HG03575 (cell line): ENCODE results near the gene RECK.
"Not testable (repeated sequence)": the region's sequence is repeated elsewhere in the genome, so short reads cannot be mapped to it uniquely, and the experiment has no call there.

ENCODE experiments used
- ATAC-seq: cut with Tn5 transposase; IDR thresholded peaks from one replicate; pipeline ENCODE4 v1.9.1; 2021; ENCODE audit not compliant: unreplicated experiment, insufficient number of reproducible peaks, low FRiP score; ENCODE audit errors: extremely low read depth

Gene RECK, protein sequence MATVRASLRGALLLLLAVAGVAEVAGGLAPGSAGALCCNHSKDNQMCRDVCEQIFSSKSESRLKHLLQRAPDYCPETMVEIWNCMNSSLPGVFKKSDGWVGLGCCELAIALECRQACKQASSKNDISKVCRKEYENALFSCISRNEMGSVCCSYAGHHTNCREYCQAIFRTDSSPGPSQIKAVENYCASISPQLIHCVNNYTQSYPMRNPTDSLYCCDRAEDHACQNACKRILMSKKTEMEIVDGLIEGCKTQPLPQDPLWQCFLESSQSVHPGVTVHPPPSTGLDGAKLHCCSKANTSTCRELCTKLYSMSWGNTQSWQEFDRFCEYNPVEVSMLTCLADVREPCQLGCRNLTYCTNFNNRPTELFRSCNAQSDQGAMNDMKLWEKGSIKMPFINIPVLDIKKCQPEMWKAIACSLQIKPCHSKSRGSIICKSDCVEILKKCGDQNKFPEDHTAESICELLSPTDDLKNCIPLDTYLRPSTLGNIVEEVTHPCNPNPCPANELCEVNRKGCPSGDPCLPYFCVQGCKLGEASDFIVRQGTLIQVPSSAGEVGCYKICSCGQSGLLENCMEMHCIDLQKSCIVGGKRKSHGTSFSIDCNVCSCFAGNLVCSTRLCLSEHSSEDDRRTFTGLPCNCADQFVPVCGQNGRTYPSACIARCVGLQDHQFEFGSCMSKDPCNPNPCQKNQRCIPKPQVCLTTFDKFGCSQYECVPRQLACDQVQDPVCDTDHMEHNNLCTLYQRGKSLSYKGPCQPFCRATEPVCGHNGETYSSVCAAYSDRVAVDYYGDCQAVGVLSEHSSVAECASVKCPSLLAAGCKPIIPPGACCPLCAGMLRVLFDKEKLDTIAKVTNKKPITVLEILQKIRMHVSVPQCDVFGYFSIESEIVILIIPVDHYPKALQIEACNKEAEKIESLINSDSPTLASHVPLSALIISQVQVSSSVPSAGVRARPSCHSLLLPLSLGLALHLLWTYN

DNA sequence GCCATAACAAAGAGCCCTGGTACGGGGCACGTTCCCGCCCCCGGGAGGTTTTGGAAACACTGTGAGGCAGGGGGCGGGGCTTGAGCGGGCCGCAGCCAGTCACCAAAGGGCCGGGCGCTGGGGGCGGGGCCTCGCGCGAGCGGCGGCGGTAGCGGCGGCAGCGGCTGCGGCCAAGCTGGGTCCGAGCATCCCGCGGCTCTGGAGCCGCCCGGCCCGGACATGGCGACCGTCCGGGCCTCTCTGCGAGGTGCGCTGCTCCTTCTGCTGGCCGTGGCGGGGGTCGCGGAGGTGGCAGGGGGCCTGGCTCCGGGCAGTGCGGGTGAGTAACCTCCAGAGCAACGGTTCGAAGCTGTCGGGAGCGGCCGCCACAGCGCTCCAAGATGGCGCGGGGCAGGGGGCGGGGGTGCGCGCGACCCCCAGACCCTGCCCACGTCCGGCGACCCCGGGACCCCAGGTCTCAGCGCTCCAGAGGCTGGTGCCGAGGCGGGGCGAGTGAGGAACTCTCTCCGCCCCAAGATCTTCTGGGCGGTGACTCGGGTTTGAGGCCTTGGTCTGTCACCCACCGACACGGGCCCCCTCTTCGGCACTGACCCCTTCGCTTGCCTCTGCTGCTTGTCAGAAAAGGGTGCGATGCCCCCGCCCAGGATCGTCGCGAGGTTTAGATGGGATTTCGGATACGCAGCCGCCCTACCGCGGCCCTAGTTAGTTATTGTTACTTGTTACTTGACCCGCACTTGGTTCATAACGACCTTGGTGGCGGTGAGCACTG is at the start of gene RECK:
TSS of gene RECK (plus strand) at position 134 of the 769 bp plus-strand sequence. CDS start at position 220, 86 bp downstream.
- no peak for ATAC-seq

DNA sequence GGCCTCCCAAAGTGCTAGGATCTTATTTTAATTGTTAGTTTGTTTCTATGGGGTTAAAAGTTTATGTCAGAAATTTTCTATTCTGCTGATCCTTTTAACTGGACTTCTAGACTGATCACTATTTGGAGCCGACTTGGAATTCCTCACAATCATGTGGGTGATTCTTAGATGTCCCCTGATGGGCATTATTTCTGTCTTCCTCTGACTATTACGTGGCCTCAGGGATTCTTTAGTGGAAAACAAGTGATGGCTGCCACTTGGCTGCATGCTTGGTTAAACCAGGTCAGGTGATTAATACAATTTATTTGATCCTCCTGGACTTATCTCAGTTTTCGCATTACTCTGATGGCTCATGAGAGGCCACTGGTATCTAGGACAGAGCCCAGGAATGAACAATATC is 46.6 kb upstream of the RECK start:
- ATAC-seq, result no peak

DNA sequence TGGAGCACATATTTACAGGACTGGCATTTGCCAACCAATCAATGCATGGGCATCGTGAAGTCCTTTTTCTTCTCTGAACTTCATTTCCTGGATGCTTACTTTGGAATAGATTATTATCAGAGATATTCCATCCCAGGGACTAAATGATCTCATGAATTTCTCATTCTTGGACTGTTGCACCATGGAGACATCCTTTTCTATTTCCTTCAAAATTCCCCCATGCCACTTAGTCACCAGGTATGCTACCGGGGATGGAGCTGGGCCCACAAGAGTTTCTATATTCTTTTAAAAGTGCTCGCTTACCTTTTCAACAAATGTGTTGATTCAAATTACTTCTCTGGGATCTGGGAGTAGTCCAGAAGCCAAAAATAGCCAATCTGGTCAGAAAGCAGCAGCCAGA is 43.6 kb upstream of the RECK start:
- ATAC-seq, result not testable (repeated sequence)

DNA sequence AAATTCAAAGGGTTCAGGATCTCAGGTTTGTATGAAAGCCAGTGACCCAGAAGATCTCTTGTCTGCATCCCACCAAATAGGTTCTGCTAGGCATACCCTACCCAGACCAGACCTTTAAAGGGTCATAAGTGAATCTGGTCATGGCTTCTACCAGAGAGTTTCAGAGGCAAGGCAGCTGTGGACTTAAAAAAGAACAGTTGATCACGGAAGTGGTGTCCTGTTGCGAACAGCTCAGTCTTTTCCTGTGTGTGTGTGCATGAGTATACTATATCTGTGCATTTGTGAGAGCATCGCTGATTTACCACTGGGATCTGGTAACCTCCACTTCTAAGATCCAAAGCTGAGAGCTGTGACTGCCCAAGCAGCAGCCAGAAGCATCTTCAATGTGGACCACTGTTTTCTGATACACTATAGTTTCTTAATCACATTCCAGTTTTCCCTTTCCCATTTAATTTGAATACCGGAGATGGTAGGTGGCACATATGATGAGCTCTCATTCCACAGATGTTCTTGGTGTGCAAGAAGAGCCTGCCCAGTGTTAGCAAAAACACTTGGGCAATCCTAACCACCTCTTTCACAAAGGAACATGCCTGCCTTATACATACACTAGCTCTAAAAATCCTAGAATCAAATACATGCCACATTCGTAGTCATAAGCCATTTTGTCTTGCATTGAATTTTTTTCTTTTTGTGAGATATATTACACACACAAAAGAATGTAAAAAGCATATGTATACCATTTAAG is 42.6 kb upstream of the RECK start:
- ATAC-seq, result no peak

DNA sequence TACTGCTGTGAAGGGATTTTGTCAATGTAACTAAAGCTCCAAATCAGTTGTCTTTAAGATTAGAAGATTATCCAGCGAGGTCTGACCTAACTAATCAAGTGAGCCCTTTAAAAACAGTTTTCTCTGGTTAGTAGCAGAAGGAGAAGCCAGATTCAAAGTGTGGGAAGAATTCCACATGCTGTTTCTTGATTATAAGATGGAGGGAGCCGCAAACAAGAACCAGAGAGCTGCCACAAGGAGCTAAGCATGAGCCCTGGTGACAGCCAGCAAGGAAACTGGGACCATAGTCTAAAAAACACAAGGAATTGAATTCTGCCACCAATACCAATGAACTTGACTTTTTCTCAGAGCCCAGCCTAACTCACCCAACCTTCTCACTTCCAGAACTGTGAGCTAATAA is 41.8 kb upstream of the RECK start:
- no peak for ATAC-seq

DNA sequence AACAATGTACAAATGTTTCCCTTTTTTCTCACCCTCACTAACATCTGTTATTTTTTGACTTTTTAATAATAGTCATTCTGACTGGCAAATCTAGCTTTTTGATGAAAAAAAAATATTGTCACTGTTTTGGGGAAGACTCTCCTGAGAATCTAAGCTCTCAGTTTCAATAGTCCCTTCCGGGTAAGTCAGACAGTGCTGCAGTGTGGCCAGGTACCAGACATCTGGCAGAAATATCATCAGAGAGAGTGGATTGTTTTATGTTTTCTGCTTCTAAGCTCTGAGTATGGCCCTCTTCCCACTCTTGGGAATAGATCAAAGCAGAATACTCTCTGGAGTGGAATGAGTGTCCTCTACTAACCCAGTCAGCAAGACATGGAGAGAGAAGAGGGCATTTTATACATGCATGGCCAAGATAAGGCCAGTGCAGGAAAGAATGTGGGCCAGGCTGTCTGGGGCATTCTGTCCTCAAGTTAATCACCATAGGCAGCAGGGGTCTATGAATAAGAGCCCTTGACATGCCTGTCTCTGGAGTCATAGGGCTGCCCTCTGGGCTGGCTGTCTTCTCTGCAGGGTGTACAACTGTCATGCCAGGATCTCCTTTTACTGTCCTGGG is 40.2 kb upstream of the RECK start:
- ATAC-seq, result no peak

DNA sequence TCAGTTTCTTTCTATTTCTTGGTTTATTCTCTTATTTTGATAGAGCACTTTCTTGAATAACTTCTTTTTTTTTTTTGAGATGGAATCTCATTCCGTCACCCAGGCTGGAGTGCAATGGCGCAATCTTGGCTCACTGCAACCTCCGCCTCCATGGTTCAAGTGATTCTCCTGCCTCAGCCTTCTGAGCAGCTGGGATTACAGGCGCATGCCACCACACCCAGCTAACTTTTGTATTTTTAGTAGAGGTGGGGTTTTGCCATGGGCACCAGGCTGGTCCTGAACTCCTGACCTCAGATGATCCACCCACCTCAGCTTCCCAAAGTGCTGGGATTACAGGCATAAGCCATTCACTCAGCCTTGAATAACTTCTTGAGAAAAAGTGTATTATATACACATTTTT is 39.7 kb upstream of the RECK start:
- not testable (repeated sequence) for ATAC-seq

DNA sequence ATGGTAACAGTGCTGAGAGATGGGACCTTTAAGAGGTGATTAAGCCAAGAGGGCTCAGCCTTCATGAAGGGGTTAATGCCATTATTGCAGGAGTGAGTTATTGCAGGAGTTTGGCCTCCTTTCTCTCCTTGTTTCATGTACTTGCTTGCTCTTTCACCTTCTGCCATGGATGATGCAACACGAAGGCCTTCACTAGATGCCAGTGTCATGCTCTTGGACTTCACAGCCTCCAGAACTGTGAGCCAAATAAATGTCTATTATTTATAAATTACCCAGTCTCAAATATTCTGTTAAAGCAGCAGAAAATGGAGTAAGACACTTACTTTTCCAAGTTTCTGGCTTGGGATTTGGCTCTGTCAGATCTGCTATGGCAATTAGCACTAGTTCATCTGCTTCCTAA is 38.4 kb upstream of the RECK start:
- ATAC-seq, result no peak

DNA sequence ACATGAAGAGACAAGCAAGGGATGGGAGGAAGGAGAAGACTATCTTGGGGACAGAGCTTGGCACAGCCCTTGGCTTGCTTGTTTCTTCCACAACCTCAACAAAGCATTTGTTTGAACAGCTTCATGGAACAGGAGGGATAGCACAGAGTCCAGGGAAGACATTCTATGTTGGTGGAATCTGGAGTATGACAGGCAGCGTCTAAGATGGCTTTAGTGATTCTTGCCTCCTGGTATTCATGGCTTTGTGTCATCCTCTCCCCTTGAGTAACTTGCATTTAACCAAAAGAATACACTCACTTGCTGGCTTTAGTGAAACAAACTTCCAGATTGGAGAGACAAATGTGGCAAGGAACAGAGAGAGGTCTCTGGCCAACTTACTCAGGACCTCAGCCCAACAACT is 30.8 kb upstream of the RECK start:
- no peak for ATAC-seq

DNA sequence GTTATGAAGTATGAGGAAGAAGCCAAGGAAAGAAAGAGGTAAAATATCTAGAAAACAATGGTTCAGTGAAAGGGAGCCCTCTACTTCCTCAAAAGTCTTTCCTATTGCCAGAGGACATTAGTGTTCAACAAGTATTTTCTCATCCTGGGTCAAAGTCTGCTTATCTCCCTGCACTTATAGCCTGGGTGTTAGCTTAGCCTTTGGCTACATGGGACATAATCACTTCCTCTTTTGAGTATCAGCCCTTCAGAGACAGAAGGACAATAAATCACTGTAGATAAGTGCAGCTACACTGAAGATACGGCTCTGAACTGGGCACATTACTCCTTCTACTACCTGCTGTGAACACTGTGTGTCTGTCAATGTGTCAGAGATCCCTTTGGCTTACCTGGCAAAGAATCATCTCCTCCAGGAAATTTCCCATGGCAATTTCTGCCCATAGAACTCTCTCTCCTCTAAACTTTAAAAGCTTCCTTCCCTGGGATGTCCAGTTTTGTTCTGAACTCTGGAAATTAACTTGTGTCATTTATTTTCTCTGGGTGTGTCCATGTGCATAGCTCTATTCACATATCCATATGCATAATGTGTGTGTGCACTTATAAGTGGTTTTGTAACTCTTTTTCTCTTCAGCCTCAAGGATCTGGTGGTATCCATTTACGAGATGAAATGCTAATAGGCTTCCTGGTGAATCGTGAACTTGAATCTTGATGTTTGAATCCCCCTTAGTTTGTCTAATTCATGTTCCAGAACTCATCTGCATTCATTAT is 30.0 kb upstream of the RECK start:
- no peak for ATAC-seq

DNA sequence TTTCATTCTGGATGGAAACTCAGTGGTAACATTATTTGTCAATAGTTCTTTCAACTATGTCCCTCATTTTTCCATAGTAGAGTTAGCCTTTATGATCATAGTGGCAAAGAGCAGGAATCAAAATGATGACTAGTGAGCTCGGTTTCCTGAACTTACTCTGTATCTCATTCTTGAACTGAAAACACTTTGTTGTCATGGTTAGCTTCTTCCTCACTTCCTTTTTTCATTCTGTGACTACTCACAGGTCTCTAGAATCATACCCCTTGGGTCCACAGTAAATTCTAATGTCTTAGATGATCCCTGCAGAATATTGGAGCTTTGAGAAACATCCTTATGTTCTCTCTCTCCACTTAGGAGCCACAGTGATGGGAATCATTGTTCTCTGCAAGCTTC is 29.4 kb upstream of the RECK start:
- no peak for ATAC-seq

DNA sequence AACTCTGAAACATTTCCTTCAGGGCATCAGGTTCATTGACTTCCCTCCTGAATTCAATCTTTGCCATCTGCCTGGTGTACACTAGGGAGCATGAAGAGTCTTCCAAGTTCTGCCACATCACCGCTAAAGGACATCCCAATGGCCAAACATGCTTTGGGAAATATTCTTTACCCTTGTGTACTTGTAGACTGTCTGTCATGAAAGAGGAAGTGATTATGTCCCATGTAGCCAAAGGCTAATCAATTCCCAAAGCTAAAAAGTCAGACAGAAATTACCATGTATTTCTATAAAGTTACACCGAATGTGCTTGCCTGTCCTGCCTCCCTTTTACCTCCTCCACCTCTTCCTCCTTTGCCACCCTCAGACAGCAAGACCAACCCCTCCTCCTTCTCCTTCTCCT is 28.9 kb upstream of the RECK start:
- no peak for ATAC-seq

DNA sequence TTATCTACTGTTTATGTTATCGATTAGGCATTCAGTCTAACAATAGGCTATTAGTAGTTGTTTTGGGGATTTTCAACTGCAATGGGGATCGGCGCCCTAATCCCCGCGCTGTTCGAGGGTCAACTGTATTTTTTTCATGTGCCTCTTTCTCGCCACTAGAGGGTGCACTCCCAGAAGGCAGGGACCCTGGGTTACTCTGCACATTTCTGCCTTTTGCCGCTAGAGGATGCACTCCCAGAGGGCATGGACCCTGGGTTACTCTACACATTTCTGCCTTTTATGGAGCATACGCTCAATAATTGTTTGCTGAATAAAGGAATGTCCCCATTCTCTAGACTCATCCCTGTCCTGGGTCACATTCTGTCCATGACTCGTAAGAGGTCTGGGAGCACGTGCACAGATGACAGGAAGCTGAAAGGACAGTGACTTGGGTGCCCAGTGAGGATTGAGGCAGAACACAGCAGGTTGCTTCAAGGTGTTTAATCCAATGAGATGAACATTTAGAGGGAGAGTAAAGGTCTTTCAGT is 27.9 kb upstream of the RECK start:
- ATAC-seq, result no peak

DNA sequence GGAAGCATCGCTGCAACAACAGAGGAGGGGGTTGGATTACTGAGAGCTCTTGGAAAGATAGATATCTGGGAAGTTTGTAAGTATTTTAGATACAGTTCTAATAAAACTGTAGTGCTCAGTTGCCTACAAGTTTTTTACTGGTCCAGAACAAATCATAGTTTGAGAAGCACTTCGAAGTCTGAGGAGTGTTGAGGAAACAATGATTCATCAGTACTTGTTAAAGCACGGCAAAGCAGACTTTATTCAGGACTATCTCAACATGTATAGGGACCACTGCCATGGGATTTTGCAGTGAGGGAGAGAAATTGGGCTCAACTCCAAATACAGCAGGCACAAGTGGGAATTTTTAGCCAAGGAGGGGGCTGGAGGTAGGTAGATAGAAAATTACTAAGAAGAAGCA is 25.3 kb upstream of the RECK start:
- no peak for ATAC-seq

DNA sequence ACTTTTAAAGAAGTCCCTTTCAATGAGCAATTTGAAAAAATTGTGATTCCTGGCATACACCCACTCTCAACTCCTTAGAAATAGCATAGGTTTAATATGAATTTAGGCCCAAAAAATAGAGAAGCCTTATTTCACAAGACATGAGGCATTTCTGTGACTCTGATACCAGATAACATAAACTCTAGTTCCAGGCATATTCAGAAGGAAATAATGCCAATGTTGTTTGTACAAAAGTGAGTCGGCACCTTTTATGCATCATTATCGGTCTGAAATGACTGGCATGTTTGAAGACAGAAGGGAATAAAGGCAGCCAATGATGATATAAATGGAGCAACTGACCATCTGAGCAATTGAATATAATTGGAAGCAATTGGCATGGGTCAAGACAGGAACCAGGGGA is 19.4 kb upstream of the RECK start:
- ATAC-seq, result no peak

DNA sequence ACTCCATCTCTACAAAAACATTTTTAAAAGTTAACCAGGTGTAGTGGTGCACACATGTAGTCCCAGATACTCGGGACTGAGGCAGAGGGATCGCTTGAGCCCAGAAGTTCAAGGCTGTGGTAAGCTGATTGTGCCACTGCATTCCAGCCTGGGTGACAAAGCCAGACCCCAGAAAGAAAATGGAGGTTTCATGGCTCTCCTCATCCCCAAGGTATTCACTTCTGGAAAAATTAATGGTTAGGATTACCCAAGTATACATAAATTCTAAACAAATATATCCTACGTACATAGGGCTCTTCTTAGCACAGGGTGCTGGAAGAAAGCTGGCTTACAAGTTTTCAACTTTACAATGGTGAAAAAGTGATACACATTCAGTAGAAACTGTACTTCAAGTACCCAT is 18.6 kb upstream of the RECK start:
- ATAC-seq, result no peak

DNA sequence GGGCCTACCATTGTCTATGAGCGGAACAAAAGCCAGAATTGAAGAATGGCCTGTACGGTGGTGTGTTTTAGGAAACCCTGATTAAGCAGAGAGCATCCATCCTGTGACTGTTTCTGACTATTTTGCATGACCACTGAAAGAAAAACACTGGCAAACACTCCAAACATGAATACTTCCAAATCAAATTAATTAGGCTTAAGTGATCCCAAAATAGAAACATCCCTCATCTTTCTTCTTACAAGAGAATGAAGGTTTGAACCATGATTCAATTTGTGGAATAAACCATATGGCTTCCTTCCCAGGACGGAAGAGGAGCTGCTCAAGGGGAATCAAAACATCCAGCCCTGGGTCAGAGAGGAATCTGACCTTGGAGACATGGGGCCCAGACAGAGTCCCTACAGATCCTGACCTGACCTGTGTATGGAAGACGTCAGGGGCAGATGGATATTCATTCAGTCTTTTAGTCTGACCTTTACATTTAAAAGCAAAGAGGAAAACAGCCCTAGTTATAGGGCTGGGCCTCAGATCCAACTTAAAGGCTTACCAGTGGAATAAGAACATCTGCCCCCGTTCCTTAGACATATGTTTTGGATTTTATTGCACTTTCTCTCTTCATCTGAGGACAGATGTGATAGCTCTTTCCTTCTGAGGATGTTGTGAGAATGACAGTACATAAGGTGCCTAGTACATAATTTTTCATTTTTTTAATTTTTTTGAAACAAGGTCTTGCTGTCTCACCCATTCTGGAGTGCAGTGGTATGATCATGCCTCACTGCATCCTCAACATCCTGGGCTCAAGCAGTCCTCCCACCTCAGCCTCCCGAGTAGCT is 17.6 kb upstream of the RECK start:
- no peak for ATAC-seq
